Vagina (tissue), 2 donors: Measurements from ENCODE around the gene FGF22.

Source experiments
- POLR2A ChIP-seq, 2 donors: fragments of 450-650 bp; IDR thresholded peaks; one replicate each; pipeline ENCODE4 v1.6.1; 2017; ENCODE audit warnings: antibody characterized with exemption in 2 of 2, mild to moderate bottlenecking in 2 of 2, moderate library complexity in 2 of 2
- POLR2AphosphoS5 ChIP-seq, 2 donors: sonication (generic); formaldehyde crosslinking; IDR thresholded peaks; one replicate each; pipeline ENCODE4 v1.9.0; 2017; ENCODE audit warnings: antibody characterized with exemption in 2 of 2, mild to moderate bottlenecking in 2 of 2, low read depth in 1 of 2; ENCODE audit not compliant: insufficient read depth in 1 of 2

GRCh38 chr19:661427-662196 is 21.9 kb downstream of the FGF22 start:
- TF ChIP-seq POLR2A (IDR thresholded peaks at IDR 0.05) (no peak), POLR2AphosphoS5 (IDR thresholded peaks at IDR 0.05; ENCODE audit: insufficient read depth in 1 of 2, low read depth in 1 of 2) (no peak)
